Heart left ventricle (tissue), 13 donors: ENCODE results near the gene SLC22A12.

Experiments used
- POLR2A ChIP-seq, 2 donors: fragments of 450-650 bp; IDR thresholded peaks; one replicate each; pipeline ENCODE4 v1.6.1; 2017; ENCODE audit warnings: antibody characterized with exemption in 2 of 2, mild to moderate bottlenecking in 2 of 2, moderate library complexity in 2 of 2
- TF ChIP-seq, protein P1 (sequence below), 12 donors: fragments of 200-600 bp; sonication (generic) in 4 of 12; IDR thresholded peaks; one replicate each; pipeline versions ENCODE4 v1.5.0 to v1.8.0; 2018 to 2022; ENCODE audit warnings: antibody characterized with exemption in 12 of 12, mild to moderate bottlenecking in 5 of 12
- donor health status: ischemic (EF 13 %, LVEDD 7.1; RV severe dilation, severe dysfunction).
- donor health status: DM: no; HTN: yes; CAD: no.
- donor health status: DM: no; HTN: no; CAD: no.
- donor health status: ischemic (EF 25% LVEDD 6.9; RV normal size, moderate dysfunction).
- donor health status: ischemic (EF 25% LVEDD 5.7; RV mildly dilated, moderate dysfunction).
- donor health status: ischemic (EF 35%, LVEDD 5.7; RV mildly dilated, moderate dysfunction).
- donor health status: nonischemic (EF 11% LVEDD 7.7; RV severe dilation, severe dysfunction).
- donor health status: DM: yes; HTN: yes; CAD: no.
- donor health status: PGD.
- donor health status: ischemic (EF 29% LVEDD 5.4; RV normal size, mild dysfunction).
- donor health status: nonischemic (EF 23%, LVEDD 6.1; RV moderate dilation, normal function).

DNA sequence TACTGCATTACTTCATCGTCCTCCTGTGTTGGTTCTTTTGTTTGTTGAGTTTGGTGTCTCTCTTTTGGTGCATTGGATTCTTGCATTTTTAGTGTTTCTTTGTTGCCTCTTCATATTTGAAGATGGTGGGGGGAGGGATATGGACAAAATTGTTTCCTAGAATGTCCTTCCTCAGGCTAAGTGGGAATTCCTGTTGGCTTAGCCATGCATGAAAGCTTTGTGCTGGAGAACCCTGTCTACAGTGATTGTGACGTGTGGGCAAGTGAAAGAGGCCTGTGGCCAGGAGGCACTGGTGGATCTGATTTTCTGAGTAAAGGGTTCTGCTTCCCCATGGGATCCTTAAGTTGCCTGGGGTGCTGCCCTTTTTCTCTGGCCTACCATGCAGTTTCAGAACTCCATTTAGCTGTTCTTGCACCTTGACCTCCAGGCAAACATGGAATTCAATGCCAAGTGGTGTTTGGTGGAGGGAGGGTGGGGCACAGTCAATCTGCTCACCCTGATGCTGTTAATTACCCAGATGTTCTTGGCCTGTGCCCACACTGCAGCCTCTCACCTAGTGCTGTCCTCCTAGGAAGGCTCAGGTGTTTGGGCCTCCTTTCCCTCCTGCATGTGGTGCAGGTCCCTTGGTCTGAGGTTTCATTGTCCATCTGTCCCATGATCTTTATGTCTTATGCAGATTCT, 46.3 kb upstream of the SLC22A12 start:
- TF ChIP-seq, protein P1, sequence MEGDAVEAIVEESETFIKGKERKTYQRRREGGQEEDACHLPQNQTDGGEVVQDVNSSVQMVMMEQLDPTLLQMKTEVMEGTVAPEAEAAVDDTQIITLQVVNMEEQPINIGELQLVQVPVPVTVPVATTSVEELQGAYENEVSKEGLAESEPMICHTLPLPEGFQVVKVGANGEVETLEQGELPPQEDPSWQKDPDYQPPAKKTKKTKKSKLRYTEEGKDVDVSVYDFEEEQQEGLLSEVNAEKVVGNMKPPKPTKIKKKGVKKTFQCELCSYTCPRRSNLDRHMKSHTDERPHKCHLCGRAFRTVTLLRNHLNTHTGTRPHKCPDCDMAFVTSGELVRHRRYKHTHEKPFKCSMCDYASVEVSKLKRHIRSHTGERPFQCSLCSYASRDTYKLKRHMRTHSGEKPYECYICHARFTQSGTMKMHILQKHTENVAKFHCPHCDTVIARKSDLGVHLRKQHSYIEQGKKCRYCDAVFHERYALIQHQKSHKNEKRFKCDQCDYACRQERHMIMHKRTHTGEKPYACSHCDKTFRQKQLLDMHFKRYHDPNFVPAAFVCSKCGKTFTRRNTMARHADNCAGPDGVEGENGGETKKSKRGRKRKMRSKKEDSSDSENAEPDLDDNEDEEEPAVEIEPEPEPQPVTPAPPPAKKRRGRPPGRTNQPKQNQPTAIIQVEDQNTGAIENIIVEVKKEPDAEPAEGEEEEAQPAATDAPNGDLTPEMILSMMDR (IDR thresholded peaks at IDR 0.05) = no peak
- no peak for TF ChIP-seq POLR2A (IDR thresholded peaks at IDR 0.05)
